Hepatocyte (in vitro differentiated cells): ENCODE measurements around the gene KCNQ5.

Source experiments
- CTCF ChIP-seq: fragments of 200-600 bp; sonication (generic); IDR thresholded peaks from 2 replicates; pipeline ENCODE4 v1.5.1; 2016; ENCODE audit warnings: antibody characterized with exemption, mild to moderate bottlenecking; ENCODE audit not compliant: poor library complexity
- EZH2 ChIP-seq: fragments of 200-600 bp; sonication (generic); IDR thresholded peaks from 2 replicates; pipeline ENCODE4 v1.6.1; 2016; ENCODE audit warnings: antibody characterized with exemption, mild to moderate bottlenecking, borderline replicate concordance

GRCh38 chr6:72941751-72942150 lies 319.9 kb downstream of the KCNQ5 start:
- TF ChIP-seq CTCF (no peak), EZH2 (no peak)
